ENCODE results near the gene NRROS. TPM values are rescaled to one million over a fixed set of nuclear protein-coding genes. Genes with fewer than 3 reads are reported as not detected.

Gene NRROS
- total and polyA plus RNA-seq, 7 donors: 0.60 to 7.5 (median 5.8) TPM

- no peak overlapping the region for H3K27ac ChIP-seq
- intact Hi-C loops (cut with DNase I): no loop called here
- TF ChIP-seq EP300 (IDR thresholded peaks at IDR 0.05) (no peak), POLR2AphosphoS5 (IDR thresholded peaks at IDR 0.05) (no peak)
- H3K27me3 ChIP-seq: no peaks in the 10 kb centered on the region
- H3K9me3 ChIP-seq: no peaks in the 10 kb centered on the region
- peaks cover 0 to 3% (median 0%) of the 10 kb centered on the region in 4 donors for H3K4me1 ChIP-seq
- H3K4me3 ChIP-seq: no peak overlapping the region
- WGBS, 2 donors: 73 to 80% methylated on average over 15 of the region's 15 CpGs
- DNase-seq: no peak
- H3K36me3 ChIP-seq: peaks cover 0 to 6% (median 0%) of the 10 kb centered on the region in 4 donors
Observed at GRCh38 chr3:196662711-196663571, 23.4 kb downstream of the NRROS start.

DNA sequence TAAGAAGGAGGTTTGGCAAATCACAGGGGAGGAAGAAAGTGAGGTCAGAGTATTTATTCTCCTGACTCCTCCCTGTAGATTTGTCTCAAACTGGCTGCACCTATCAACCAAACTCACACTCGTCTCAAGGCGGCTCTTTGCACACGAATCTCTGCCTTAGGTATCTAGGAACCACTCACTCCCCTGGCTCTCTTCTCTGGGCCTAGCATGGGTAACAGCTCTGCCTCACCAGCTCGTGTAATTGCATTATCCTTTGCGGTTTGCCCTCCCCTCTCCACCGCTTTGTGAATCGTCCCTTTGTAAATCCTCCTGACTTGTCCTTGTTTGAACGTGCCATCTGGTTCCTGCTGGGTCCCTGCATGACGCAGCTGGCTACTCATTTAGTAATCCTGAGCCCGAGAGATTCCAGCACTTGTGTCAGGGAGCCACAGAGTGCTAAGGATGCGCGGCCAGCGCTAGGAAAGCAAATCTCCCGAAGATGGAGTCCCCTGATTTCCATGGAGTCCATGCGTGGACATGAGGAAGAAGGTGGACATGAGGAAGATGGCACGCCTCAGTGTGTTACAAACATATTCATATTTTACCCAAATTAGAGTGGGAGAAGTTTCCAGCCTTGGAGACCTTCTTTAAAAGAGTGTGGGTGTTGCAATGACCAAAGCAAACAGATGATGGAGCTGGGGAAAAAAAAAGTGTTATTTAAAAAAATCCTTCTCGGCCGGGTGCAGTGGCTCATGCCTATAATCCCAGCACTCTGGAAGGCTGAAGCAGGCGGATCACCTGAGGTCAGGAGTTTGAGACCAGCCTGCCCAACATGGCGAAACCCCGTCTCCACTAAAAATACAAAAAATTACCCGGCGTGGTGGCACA lies 26.7 kb downstream of the NRROS start:
- 48 to 68% methylated on average over 23 of the region's 23 CpGs for WGBS, 2 donors
- Histone ChIP-seq H3K36me3 (no peaks in the 10 kb centered on the region), H3K4me1 (peaks cover 0 to 3% (median 0%) of the 10 kb centered on the region in 4 donors), H3K9me3 (no peaks in the 10 kb centered on the region), H3K27ac (no peak overlapping the region), H3K4me3 (no peak overlapping the region), H3K27me3 (no peaks in the 10 kb centered on the region)
- peak in 1 of 4 donors; percentile 30 for TF ChIP-seq POLR2AphosphoS5 (IDR thresholded peaks at IDR 0.05)
- TF ChIP-seq, protein P1, sequence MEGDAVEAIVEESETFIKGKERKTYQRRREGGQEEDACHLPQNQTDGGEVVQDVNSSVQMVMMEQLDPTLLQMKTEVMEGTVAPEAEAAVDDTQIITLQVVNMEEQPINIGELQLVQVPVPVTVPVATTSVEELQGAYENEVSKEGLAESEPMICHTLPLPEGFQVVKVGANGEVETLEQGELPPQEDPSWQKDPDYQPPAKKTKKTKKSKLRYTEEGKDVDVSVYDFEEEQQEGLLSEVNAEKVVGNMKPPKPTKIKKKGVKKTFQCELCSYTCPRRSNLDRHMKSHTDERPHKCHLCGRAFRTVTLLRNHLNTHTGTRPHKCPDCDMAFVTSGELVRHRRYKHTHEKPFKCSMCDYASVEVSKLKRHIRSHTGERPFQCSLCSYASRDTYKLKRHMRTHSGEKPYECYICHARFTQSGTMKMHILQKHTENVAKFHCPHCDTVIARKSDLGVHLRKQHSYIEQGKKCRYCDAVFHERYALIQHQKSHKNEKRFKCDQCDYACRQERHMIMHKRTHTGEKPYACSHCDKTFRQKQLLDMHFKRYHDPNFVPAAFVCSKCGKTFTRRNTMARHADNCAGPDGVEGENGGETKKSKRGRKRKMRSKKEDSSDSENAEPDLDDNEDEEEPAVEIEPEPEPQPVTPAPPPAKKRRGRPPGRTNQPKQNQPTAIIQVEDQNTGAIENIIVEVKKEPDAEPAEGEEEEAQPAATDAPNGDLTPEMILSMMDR (IDR thresholded peaks at IDR 0.05): no peak
- DNase-seq: no peak
- intact Hi-C loops (cut with DNase I): no loop called here

DNA sequence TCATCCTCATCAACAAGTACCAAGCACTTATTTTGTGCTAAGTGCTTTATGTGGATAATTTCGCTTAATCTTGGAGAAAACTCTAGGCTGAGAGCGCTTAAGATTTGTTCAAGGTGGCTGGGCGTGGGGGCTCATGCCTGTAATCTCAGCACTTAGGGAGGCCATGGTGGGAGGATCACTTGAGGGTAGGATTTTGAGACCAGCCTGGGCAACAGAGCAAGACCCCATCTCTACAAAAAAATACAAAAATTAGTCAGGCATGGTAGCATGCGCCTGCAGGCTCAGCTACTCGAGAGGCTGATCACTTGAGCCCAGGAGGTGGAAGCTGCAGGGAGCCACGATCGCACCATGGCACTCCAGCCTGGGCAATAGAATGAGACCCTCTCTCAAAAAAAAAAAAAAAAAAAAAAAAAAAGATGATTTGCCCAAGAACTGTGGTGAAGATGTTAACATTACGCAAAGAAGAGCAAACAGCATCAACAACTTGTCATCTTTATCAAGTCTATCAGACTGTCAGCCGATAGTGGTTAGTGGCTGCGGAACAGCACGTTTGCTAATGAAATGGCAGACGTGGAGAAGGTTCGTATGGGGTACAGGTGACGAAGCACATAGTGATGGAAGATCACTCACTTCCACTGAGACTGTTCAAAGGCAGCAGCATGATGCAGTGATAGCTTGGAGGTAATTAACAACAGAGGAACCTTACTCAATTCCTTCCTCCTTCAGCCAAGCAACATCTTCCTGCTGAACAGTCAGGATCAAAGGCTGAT lies 27.7 kb downstream of the NRROS start:
- 93 to 94% methylated on average over 14 of the region's 14 CpGs for WGBS, 2 donors
- DNase-seq: no peak
- TF ChIP-seq, protein P1 (IDR thresholded peaks at IDR 0.05): no peak
- TF ChIP-seq POLR2A (IDR thresholded peaks at IDR 0.05) (no peak), POLR2AphosphoS5 (IDR thresholded peaks at IDR 0.05) (no peak)
- Histone ChIP-seq H3K27ac (no peak overlapping the region), H3K4me1 (peaks cover 0 to 3% (median 0%) of the 10 kb centered on the region in 4 donors), H3K4me3 (no peak overlapping the region), H3K27me3 (no peaks in the 10 kb centered on the region), H3K9me3 (no peaks in the 10 kb centered on the region), H3K36me3 (no peaks in the 10 kb centered on the region)
- intact Hi-C loops (cut with DNase I): no loop called here

DNA sequence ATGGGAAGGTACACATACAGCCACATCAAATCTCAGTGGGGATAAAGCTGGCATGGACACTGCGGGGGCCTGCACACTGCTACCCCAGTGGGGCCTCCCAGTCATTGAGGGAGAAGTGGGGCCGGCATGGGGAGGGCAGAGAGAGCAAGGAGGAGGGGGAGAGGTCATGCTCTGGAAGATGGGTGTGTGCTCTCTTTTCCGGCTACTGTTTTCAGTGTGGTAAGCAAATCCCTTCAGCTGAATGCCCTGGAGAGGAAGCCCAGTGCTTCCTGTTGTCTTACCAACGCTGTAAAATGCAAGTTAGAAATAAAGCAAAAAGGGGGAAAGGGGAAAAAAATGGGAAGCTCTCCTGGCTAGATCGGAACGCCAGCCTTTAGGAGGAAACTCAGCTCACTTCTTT lies 30.8 kb downstream of the NRROS start:
- Histone ChIP-seq H3K27me3 (no peaks in the 10 kb centered on the region), H3K27ac (no peak overlapping the region), H3K4me3 (no peak overlapping the region), H3K36me3 (no peaks in the 10 kb centered on the region), H3K9me3 (no peaks in the 10 kb centered on the region), H3K4me1 (no peaks in the 10 kb centered on the region)
- TF ChIP-seq EP300 (IDR thresholded peaks at IDR 0.05) (no peak), POLR2AphosphoS5 (IDR thresholded peaks at IDR 0.05) (no peak), POLR2A (IDR thresholded peaks at IDR 0.05) (no peak)
- TF ChIP-seq, protein P1 (IDR thresholded peaks at IDR 0.05): no peak
- no peak for DNase-seq
- WGBS, 2 donors: 30 to 44% methylated on average over 6 of the region's 6 CpGs
- intact Hi-C loops (cut with DNase I): no loop called here
